Activated CD4-positive, alpha-beta memory T cell treated with anti-CD3 and anti-CD28 coated beads for 36 hours (primary cell): ENCODE results near the gene CCL11. TPM values are rescaled to one million over a fixed set of nuclear protein-coding genes. Genes with fewer than 3 reads are reported as not detected.

ENCODE experiments used
- CTCF ChIA-PET: fragments of 350-600 bp; sonication (Branson Sonifier 250); formaldehyde crosslinking; loops from one replicate; lab custom pipeline; 2021; ENCODE audit warnings: antibody characterized with exemption, inconsistent platforms; lab: Charles Lee
- POLR2A ChIA-PET: fragments of 350-600 bp; sonication (Branson Sonifier 250); formaldehyde crosslinking; loops from one replicate; lab custom pipeline; 2021; ENCODE audit warnings: antibody characterized with exemption; lab: Charles Lee
- DNase-seq: peaks from one replicate; pipeline ENCODE4 v3.0.0-alpha.2; 2020
- H3K27ac Mint-ChIP-seq: one replicate; pipeline ENCODE4 v1.8.0; 2021; ENCODE audit warnings: mixed read lengths
- H3K27me3 Mint-ChIP-seq: one replicate; pipeline ENCODE4 v1.8.0; 2021; ENCODE audit warnings: mixed read lengths
- H3K36me3 Mint-ChIP-seq: one replicate; pipeline ENCODE4 v1.8.0; 2021; ENCODE audit warnings: mixed read lengths
- H3K4me1 Mint-ChIP-seq: one replicate; pipeline ENCODE4 v1.8.0; 2021; ENCODE audit warnings: low read depth, mixed read lengths
- H3K4me3 Mint-ChIP-seq: one replicate; pipeline ENCODE4 v1.8.0; 2021; ENCODE audit warnings: mild to moderate bottlenecking, mixed read lengths
- H3K9me3 Mint-ChIP-seq: one replicate; pipeline ENCODE4 v1.8.0; 2021; ENCODE audit warnings: mixed read lengths
- intact Hi-C: fragments of 100-400 bp; cut with micrococcal nuclease; formaldehyde crosslinking; loops from one replicate; pipeline ENCODE4 v1.15.1; 2023
- total RNA-seq, 2 experiments: library from RNA; stranded (reverse); gene quantifications; one replicate each; pipeline ENCODE4 v1.2.3, GENCODE V29; 2021

Gene CCL11
- total RNA-seq, 2 experiments from 2014 or later, result not detected

GRCh38 chr17:34260861-34261260, 24.7 kb upstream of the CCL11 start:
- Mint-ChIP-seq H3K4me3 (no peak overlapping the region), H3K4me1 (no peaks in the 10 kb centered on the region), H3K36me3 (no peaks in the 10 kb centered on the region), H3K9me3 (no peaks in the 10 kb centered on the region), H3K27ac (no peak overlapping the region), H3K27me3 (peaks cover 51% of the 10 kb centered on the region)
- intact Hi-C loops, result loop anchor here (5.0 kb wide), 1 partner anchor 59 kb away; no protein-coding TSS in a partner anchor
- ChIA-PET CTCF (no interaction called here), POLR2A (no interaction called here)
- no peak for DNase-seq

DNA sequence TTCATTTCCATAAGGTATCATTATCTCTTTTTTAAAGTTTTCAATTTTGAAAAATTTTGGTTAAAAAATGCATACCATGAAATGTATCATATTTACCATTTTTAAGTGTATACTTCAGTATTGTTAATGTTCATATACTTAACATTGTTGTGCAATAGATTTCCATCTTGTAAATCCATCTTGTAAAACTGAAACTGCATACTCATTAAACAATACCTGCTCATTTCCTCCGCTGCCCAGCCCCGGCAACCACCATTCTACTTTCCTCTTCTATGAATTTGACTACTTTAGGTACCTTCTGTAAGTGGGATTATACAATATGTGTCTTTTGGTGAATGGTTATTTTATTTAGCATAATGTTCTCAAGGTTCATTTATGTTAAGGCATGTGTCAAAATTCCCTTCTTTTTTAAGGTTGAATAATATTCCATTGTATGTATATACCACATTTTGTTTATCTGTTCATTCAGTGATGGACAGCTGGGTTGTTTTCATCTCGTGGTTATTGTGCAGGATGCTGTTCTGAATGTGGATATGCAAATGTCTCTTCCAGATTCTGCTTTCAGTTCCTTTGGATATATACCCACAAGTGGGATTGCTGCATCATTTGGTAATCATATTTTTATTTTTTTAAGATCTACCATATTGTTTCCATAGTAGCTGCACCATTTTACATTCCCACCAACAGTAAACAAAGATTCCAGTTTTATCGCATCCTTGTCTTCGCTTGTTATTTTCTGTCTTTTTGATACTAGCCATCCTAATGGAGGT, 23.8 kb upstream of the CCL11 start:
- Mint-ChIP-seq H3K4me3 (no peak overlapping the region), H3K27me3 (peaks cover 53% of the 10 kb centered on the region)
- CTCF ChIA-PET, result interaction anchor here (1.3 kb wide), 1 partner anchor 100 kb away, joined by 3 read pairs; no protein-coding TSS in a partner anchor

DNA sequence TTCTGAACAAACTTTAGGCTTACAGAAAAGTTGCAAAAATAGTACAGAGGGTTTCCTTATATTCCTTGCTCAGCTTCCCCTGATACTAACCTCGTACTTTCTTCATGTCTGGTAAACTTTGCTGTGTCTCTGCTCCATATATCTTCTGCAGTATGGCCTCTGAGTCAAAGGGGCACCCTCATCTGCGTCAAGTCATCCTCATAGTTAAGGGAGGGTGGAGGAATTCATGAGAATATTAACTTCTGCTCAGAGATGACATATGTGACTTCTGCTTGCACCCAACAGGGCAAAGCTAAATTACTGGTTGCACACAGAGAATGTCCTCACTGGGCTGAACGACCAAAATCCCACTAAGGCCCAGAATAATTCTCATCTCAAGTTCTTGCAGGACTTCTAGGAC, 19.8 kb upstream of the CCL11 start:
- no peak overlapping the region for H3K4me3 Mint-ChIP-seq
- H3K27ac Mint-ChIP-seq, result no peak overlapping the region
- no peaks in the 10 kb centered on the region for H3K4me1 Mint-ChIP-seq
- intact Hi-C loops, result no loop called here
- ChIA-PET CTCF (no interaction called here), POLR2A (no interaction called here)
- no peak for DNase-seq
- no peaks in the 10 kb centered on the region for H3K9me3 Mint-ChIP-seq
- H3K27me3 Mint-ChIP-seq, result peaks cover 37% of the 10 kb centered on the region
- H3K36me3 Mint-ChIP-seq, result no peaks in the 10 kb centered on the region

More for the DNA sequence above, 23.8 kb upstream of the CCL11 start:
- no peaks in the 10 kb centered on the region for H3K9me3 Mint-ChIP-seq
- no peaks in the 10 kb centered on the region for H3K36me3 Mint-ChIP-seq
- no peaks in the 10 kb centered on the region for H3K4me1 Mint-ChIP-seq
- intact Hi-C loops, result loop anchor here (5.0 kb wide), 1 partner anchor 59 kb away; no protein-coding TSS in a partner anchor
- H3K27ac Mint-ChIP-seq, result no peak overlapping the region
- POLR2A ChIA-PET, result no interaction called here
- DNase-seq, result peak; percentile 46

GRCh38 chr17:34269969-34270368, 15.6 kb upstream of the CCL11 start, which contains the start of gene CCL7:
TSS of gene CCL7 (plus strand) at chr17:34270221. CDS start at chr17:34270291, 70 bp downstream.
- ChIA-PET CTCF (interaction anchor here (2.0 kb wide), 1 partner anchor 91 kb away, joined by 6 read pairs; no protein-coding TSS in a partner anchor), POLR2A (no interaction called here)
- DNase-seq, result no peak
- Mint-ChIP-seq H3K4me1 (no peaks in the 10 kb centered on the region), H3K9me3 (no peaks in the 10 kb centered on the region), H3K27ac (no peak within 1 kb of the TSS), H3K36me3 (no peaks in the 10 kb centered on the region), H3K4me3 (no peak within 1 kb of the TSS), H3K27me3 (peaks cover 47% of the 10 kb centered on the region)
- intact Hi-C loops, result no loop called here

- CTCF ChIA-PET, result interaction anchor here (1.0 kb wide), 1 partner anchor 86 kb away, joined by 5 read pairs; no protein-coding TSS in a partner anchor
- Mint-ChIP-seq H3K27ac (no peak overlapping the region), H3K4me3 (no peak overlapping the region), H3K27me3 (peaks cover 56% of the 10 kb centered on the region), H3K36me3 (no peaks in the 10 kb centered on the region), H3K4me1 (no peaks in the 10 kb centered on the region), H3K9me3 (no peaks in the 10 kb centered on the region)
- no peak for DNase-seq
- POLR2A ChIA-PET, result no interaction called here
- intact Hi-C loops, result no loop called here
Observed at GRCh38 chr17:34275881-34276280, 9.7 kb upstream of the CCL11 start.

GRCh38 chr17:34276826-34277225, 8.7 kb upstream of the CCL11 start:
- no peaks in the 10 kb centered on the region for H3K9me3 Mint-ChIP-seq
- H3K27me3 Mint-ChIP-seq, result peaks cover 53% of the 10 kb centered on the region
- intact Hi-C loops, result no loop called here
- CTCF ChIA-PET, result no interaction called here
- H3K36me3 Mint-ChIP-seq, result no peaks in the 10 kb centered on the region
- no peak overlapping the region for H3K4me3 Mint-ChIP-seq
- POLR2A ChIA-PET, result no interaction called here
- H3K4me1 Mint-ChIP-seq, result no peaks in the 10 kb centered on the region
- no peak for DNase-seq
- no peak overlapping the region for H3K27ac Mint-ChIP-seq

DNA sequence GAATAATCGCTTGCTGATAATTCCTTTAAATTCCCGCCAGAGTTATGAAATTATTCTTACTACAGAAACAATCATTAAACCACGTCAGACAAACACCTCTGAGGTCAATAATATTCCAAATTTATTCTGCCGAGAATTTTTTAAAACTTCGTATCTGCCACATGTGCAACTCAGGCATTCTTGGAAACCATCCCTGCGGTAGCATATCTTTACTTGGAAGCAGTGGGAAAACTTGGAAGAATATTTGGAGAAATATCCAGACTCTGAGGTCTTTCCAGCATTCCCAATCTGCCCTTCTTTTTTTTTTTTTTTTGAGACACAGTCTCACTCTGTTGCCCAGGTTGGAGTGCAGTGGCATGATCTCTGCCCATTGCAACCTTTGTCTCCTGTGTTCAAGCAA, 2.0 kb upstream of the CCL11 start:
- CTCF ChIA-PET, result no interaction called here
- H3K9me3 Mint-ChIP-seq, result no peaks in the 10 kb centered on the region

DNA sequence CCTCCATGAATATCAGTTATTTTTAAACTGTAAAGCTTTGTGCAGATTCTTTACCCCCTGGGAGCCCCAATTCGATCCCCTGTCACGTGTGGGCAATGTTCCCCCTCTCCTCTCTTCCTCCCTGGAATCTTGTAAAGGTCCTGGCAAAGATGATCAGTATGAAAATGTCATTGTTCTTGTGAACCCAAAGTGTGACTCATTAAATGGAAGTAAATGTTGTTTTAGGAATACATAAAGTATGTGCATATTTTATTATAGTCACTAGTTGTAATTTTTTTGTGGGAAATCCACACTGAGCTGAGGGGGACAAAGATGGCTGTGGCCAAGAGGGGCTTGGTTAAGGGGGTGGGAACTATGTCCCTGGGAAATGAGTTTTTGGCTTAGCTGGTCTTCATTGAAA, 2.3 kb downstream of the CCL11 start:
- CTCF ChIA-PET, result no interaction called here

More for the DNA sequence above, 2.0 kb upstream of the CCL11 start:
- no peak for DNase-seq
- no peaks in the 10 kb centered on the region for H3K4me1 Mint-ChIP-seq
- intact Hi-C loops, result no loop called here
- POLR2A ChIA-PET, result no interaction called here
- no peaks in the 10 kb centered on the region for H3K36me3 Mint-ChIP-seq
- no peak overlapping the region for H3K4me3 Mint-ChIP-seq
- H3K27me3 Mint-ChIP-seq, result peaks cover 36% of the 10 kb centered on the region
- no peak overlapping the region for H3K27ac Mint-ChIP-seq

DNA sequence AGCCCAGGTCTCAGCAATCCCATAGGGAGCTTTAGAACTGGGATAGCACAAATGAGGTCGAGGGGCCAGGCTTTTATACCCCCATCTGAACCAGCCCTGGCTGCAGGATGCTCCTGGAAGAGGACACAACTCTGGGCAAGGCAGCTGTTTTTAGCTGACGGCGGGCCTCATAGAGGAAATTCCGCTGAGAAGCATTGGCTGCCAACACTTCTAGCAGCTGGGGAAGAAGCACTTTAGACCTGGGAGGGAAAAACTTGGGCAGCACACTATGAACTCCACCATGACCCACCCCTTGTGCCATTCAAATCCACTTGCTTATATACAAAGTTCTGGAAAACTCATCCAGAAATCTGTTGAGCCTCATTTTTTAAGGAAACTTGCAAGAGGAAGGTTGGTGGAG, 5.0 kb downstream of the CCL11 start:
- CTCF ChIA-PET, result interaction anchor here (1.2 kb wide), 1 partner anchor 90 kb away, joined by 3 read pairs; no protein-coding TSS in a partner anchor
- no peak overlapping the region for H3K4me3 Mint-ChIP-seq
- H3K4me1 Mint-ChIP-seq, result no peaks in the 10 kb centered on the region
- H3K27ac Mint-ChIP-seq, result no peak overlapping the region
- H3K27me3 Mint-ChIP-seq, result peaks cover 11% of the 10 kb centered on the region
- POLR2A ChIA-PET, result no interaction called here
- no peak for DNase-seq
- no peaks in the 10 kb centered on the region for H3K36me3 Mint-ChIP-seq
- intact Hi-C loops, result no loop called here
- H3K9me3 Mint-ChIP-seq, result no peaks in the 10 kb centered on the region

More for the DNA sequence above, 2.3 kb downstream of the CCL11 start:
- intact Hi-C loops, result no loop called here
- DNase-seq, result no peak
- no peaks in the 10 kb centered on the region for H3K4me1 Mint-ChIP-seq
- H3K9me3 Mint-ChIP-seq, result no peaks in the 10 kb centered on the region
- H3K36me3 Mint-ChIP-seq, result no peaks in the 10 kb centered on the region
- H3K27me3 Mint-ChIP-seq, result peaks cover 15% of the 10 kb centered on the region
- POLR2A ChIA-PET, result no interaction called here
- no peak overlapping the region for H3K4me3 Mint-ChIP-seq
- H3K27ac Mint-ChIP-seq, result no peak overlapping the region

- H3K27me3 Mint-ChIP-seq, result peaks cover 9% of the 10 kb centered on the region
- H3K4me3 Mint-ChIP-seq, result no peak overlapping the region
- H3K36me3 Mint-ChIP-seq, result no peaks in the 10 kb centered on the region
- H3K9me3 Mint-ChIP-seq, result peaks cover 2% of the 10 kb centered on the region
- intact Hi-C loops, result no loop called here
- CTCF ChIA-PET, result interaction anchor here (1.2 kb wide), 1 partner anchor 91 kb away, joined by 3 read pairs; no protein-coding TSS in a partner anchor
- POLR2A ChIA-PET, result no interaction called here
- peak; percentile 11 for DNase-seq
- no peak overlapping the region for H3K27ac Mint-ChIP-seq
- H3K4me1 Mint-ChIP-seq, result no peaks in the 10 kb centered on the region
Observed at GRCh38 chr17:34291721-34292348, 6.3 kb downstream of the CCL11 start.

- Mint-ChIP-seq H3K27ac (no peak overlapping the region), H3K9me3 (peaks cover 2% of the 10 kb centered on the region), H3K4me3 (no peak overlapping the region), H3K4me1 (no peaks in the 10 kb centered on the region), H3K27me3 (peaks cover 12% of the 10 kb centered on the region), H3K36me3 (no peaks in the 10 kb centered on the region)
- POLR2A ChIA-PET, result no interaction called here
- CTCF ChIA-PET, result no interaction called here
- no peak for DNase-seq
- intact Hi-C loops, result no loop called here
Observed at GRCh38 chr17:34299027-34299426, 13.5 kb downstream of the CCL11 start.

GRCh38 chr17:34299956-34300577, 14.5 kb downstream of the CCL11 start:
- intact Hi-C loops, result no loop called here
- Mint-ChIP-seq H3K4me3 (no peak overlapping the region), H3K9me3 (peaks cover 2% of the 10 kb centered on the region), H3K27me3 (peaks cover 18% of the 10 kb centered on the region), H3K27ac (no peak overlapping the region), H3K4me1 (no peaks in the 10 kb centered on the region), H3K36me3 (no peaks in the 10 kb centered on the region)
- DNase-seq, result no peak
- ChIA-PET POLR2A (no interaction called here), CTCF (interaction anchor here (1.0 kb wide), 1 partner anchor 14 kb away, joined by 3 read pairs; no protein-coding TSS in a partner anchor)
